Right lobe of liver (tissue), 6 donors: ENCODE measurements around the gene KIF25. TPM values are rescaled to one million over a fixed set of nuclear protein-coding genes. Genes with fewer than 3 reads are reported as not detected.

ENCODE experiments used
- ATAC-seq, 4 donors: fragments of 200-7000 bp; cut with Tn5 transposase; one replicate each; pipeline ENCODE4 v1.9.1; 2020; ENCODE audit warnings: mild to moderate bottlenecking in 4 of 4, moderate library complexity in 4 of 4
- DNase-seq, 3 donors: peaks; one replicate each; pipeline ENCODE4 v3.0.0-alpha.2; 2020
- H3K27ac ChIP-seq, 3 donors: fragments of 200-600 bp; one replicate each; pipeline ENCODE4 v1.8.0; 2022
- H3K27me3 ChIP-seq, 2 donors: fragments of 200-600 bp; one replicate each; pipeline ENCODE4 v1.8.0; 2022
- H3K36me3 ChIP-seq, 4 donors: fragments of 200-600 bp; sonication (generic) in 1 of 4; one replicate each; pipeline versions ENCODE4 v1.5.1 to v1.8.0; 2017 to 2022; ENCODE audit warnings: control low read depth in 1 of 4
- H3K4me1 ChIP-seq, 4 donors: fragments of 200-600 bp; sonication (generic) in 1 of 4; one replicate each; pipeline versions ENCODE4 v1.5.1 to v1.8.0; 2017 to 2022; ENCODE audit warnings: control low read depth in 1 of 4
- H3K4me3 ChIP-seq, 3 donors: fragments of 200-600 bp; one replicate each; pipeline ENCODE4 v1.8.0; 2022
- H3K9me3 ChIP-seq, 4 donors: fragments of 200-600 bp; sonication (generic) in 1 of 4; one replicate each; pipeline versions ENCODE4 v1.5.1 to v1.8.0; 2017 to 2022; ENCODE audit warnings: control low read depth in 1 of 4
- CTCF ChIP-seq, 4 donors: fragments of 200-600 bp in 3 of 4; fragments of 450-650 bp in 1 of 4; IDR thresholded peaks; one replicate each; pipeline versions ENCODE4 v1.5.1 to v1.8.0; 2016 to 2022; ENCODE audit warnings: antibody characterized with exemption in 4 of 4, mild to moderate bottlenecking in 2 of 4
- POLR2A ChIP-seq: fragments of 450-650 bp; IDR thresholded peaks from one replicate; pipeline ENCODE4 v1.6.1; 2017; ENCODE audit warnings: antibody characterized with exemption, mild to moderate bottlenecking
- WGBS: methylation state at CpG from one replicate; pipeline ENCODE4 v1.1.6; 2018; ENCODE audit warnings: low coverage, low lambda C conversion rate; ENCODE audit not compliant: insufficient coverage; ENCODE audit errors: missing lambda C conversion rate; 5-methylcytosine and 5-hydroxymethylcytosine counted together
- intact Hi-C, 2 donors: fragments of 100-400 bp; cut with DNase I; formaldehyde crosslinking; loops; one replicate each; pipeline versions ENCODE4 v1.11.2 to v1.14.1; 2022
- total RNA-seq, 6 experiments: library from RNA; depleted of rRNA in 2 of 6; stranded (reverse); fragments of >200 nt in 2 of 6; fragmentation: NEBNext Ultra II Directional in 3 of 6; extraction: Animal tissue kit (Norgen Biotek cat#: 25700) in 3 of 6; gene quantifications; one replicate each; pipeline versions ENCODE4 v1.1.0 to v1.2.4, GENCODE V29; 2016 to 2023
- donor health status: DM: no; HTN: yes; CAD: no.
- donor health status: DM: no; HTN: no; CAD: no.
- donor health status: DM: no; HTN: no; CAD: no.
- donor health status: DM: no; HTN: yes; CAD: no.
- donor health status: DM: no; HTN: yes; CAD: no.

The KIF25 gene
- total RNA-seq, 6 experiments from 2014 or later = 0.15 TPM; not detected in 5

DNA sequence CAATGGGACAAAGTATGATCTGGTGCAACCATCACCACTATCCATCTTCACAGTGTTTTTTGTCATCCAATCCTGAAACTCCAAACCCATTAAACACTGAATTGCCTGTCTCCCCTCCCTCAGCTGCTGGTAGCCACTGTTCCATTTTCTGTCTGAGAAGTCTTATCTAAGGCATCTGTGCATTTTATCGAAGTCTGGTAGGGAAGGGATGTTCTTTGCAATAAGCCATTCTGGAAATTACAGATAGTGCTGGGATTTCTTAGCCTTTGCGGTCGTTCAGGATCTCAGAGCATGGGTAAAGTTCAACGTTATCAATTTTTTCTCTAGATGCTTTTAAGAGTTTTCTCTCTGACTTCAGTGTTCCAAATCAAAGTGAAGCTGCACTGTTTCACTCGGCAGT is 24.1 kb downstream of the KIF25 start:
- Histone ChIP-seq H3K4me1 (peaks cover 0 to 10% (median 2%) of the 10 kb centered on the region in 4 donors), H3K9me3 (no peaks in the 10 kb centered on the region), H3K36me3 (no peaks in the 10 kb centered on the region), H3K4me3 (no peak overlapping the region), H3K27ac (no peak overlapping the region), H3K27me3 (no peaks in the 10 kb centered on the region)
- intact Hi-C loops = no loop called here
- DNase-seq = no peak
- 61% methylated on average over 5 of the region's 5 CpGs for WGBS
- no peak for TF ChIP-seq CTCF (IDR thresholded peaks at IDR 0.05)
- ATAC-seq = no peak

DNA sequence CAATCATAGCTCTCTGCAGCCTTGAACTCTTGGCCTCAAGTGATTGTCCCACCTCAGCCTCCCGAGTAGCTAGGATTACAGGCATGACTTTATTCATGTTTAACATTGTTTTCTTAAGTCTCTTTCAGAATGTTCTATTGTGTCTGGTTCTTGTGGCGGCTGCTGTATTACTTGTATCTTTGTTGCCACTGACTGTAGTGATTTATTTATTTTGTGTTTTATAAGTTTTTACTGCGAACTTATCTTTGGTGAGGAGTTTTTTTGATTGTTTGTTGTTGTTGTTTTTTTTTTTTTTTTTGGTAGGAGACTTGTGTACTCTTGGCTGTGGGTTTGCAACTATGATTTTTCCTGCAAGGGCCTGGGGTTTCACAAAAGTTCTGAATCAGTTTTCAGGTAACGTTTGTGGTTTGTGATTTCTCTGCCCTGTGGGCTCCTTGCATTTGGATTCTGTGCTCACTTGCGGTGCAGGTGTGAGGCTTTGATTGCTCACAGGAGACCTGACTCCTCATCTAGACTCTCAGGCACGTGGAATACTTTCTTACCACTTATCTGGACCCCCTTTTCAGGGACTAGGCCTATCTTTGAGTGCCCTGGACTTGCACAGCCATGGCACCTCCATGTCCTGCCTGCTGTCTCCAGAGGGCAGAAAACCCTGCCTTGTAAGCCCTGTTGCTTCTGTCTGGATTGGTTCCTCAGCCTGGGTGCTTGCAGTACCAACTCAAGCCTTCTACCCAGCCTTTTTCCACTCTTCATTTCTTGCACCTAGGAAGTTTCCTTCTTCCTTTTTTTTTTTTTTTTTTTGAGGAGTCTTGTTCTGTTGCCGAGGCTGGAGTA is 25.2 kb downstream of the KIF25 start:
- WGBS = 66% methylated on average over 6 of the region's 7 CpGs
- intact Hi-C loops = no loop called here
- TF ChIP-seq CTCF (IDR thresholded peaks at IDR 0.05) (no peak), POLR2A (no peak)

DNA sequence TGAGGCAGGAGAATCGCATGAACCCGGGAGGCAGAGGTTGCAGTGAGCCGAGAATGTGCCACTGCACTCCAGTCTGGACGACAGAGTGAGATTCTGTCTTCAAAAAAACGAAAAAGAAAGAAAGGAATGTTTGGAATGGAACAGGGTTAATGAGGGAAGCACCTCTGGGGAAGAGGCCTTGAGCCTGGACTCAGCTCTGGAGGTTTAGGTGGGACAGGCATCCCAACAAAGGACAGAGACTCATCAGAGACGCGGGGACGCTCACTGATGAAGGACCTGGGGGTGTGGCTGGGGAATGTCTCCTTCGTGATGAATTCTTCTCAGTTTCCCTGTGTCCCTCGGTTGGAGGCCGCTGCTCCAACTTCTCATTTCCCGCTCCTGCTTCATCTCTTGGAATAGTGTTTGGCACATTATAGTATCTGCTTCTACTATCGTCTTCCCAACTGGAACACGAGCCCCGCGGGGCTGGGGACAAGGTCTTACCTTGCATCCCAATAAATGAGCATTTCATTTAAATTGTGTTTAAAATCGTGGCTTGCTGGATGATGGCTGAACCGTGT is 27.6 kb downstream of the KIF25 start:
- Histone ChIP-seq H3K36me3 (no peaks in the 10 kb centered on the region), H3K4me1 (peaks cover 0 to 10% (median 2%) of the 10 kb centered on the region in 4 donors), H3K27ac (peak overlapping the region in 1 of 3 donors; percentile 45), H3K9me3 (no peaks in the 10 kb centered on the region), H3K27me3 (no peaks in the 10 kb centered on the region), H3K4me3 (no peak overlapping the region)
- TF ChIP-seq CTCF (IDR thresholded peaks at IDR 0.05) (no peak), POLR2A (no peak)
- 82% methylated on average over 13 of the region's 18 CpGs for WGBS
- DNase-seq (peak in 1 of 3 donors; percentile 35), ATAC-seq (no peak)
- intact Hi-C loops = no loop called here

More for the DNA sequence above, 25.2 kb downstream of the KIF25 start:
- H3K4me3 ChIP-seq = no peak overlapping the region
- H3K4me1 ChIP-seq = peaks cover 0 to 10% (median 2%) of the 10 kb centered on the region in 4 donors
- no peaks in the 10 kb centered on the region for H3K27me3 ChIP-seq
- ATAC-seq (no peak), DNase-seq (no peak)
- H3K36me3 ChIP-seq = no peaks in the 10 kb centered on the region
- no peak overlapping the region for H3K27ac ChIP-seq
- H3K9me3 ChIP-seq = no peaks in the 10 kb centered on the region

DNA sequence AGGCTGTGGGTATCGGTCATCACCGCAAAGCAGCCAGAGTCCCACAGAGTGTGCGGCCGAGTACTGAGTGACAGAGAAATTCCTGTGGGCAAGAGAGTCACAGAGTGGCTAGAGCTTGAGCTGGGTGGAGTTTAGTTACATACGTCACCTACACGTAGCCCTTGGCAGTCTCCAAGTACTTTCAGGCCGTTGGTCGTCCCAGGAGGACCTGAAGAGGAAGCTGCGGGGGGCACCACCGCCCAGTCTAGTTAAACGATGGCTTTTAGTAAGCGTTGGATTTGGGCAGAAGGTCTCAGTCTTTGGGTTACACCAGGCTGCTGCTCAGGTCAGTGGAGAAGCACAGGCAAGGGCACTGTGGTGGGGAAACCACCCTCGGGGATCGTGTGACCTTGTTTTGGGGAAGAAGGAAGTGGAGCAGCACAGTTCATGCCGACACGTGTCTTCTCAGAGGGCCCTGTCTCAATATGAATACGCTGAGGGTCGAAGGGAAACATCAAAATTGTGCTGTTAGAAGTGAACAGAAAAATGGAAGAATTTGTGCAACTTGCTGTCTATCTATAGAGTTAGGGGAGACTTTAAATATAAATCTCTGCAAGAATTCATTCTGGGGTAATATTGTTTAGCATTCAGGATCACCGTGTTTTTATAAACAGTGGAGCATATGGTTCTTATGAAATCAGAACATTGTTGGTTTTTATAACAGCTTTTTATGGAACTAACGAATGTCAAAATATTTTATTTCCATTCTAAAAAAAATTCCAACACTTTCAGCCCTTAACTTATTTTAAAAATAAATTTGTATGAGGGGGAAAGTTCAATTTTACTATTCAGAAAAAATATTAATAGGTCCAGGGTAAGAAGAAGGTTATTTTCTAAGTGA is 28.6 kb downstream of the KIF25 start:
- ATAC-seq (no peak), DNase-seq (peak in 1 of 3 donors; percentile 23)
- Histone ChIP-seq H3K4me1 (peaks cover 0 to 10% (median 2%) of the 10 kb centered on the region in 4 donors), H3K36me3 (no peaks in the 10 kb centered on the region), H3K27ac (no peak overlapping the region), H3K9me3 (no peaks in the 10 kb centered on the region), H3K4me3 (no peak overlapping the region), H3K27me3 (no peaks in the 10 kb centered on the region)
- WGBS = 85% methylated on average over 13 of the region's 20 CpGs
- intact Hi-C loops = no loop called here
- TF ChIP-seq POLR2A (no peak), CTCF (IDR thresholded peaks at IDR 0.05) (no peak)
